ENCODE measurements around the gene COL6A1.

Gene COL6A1

GRCh38 chr21:45994086-45994661 is 12.6 kb downstream of the COL6A1 start:
- no peak for DNase-seq (ENCODE audit: low read depth)

- DNase-seq (ENCODE audit: low read depth): no peak
These were observed 13.5 kb downstream of the COL6A1 start for GRCh38 chr21:45994759-45995685.

GRCh38 chr21:45995686-45996179 is 14.2 kb downstream of the COL6A1 start:
- no peak for DNase-seq (ENCODE audit: low read depth)

GRCh38 chr21:45996311-45997204 is 15.0 kb downstream of the COL6A1 start:
- no peak for DNase-seq (ENCODE audit: low read depth)

GRCh38 chr21:45997205-45997494 is 15.6 kb downstream of the COL6A1 start:
- no peak for DNase-seq (ENCODE audit: low read depth)

- DNase-seq (ENCODE audit: low read depth): no peak
These were observed 16.1 kb downstream of the COL6A1 start for GRCh38 chr21:45997495-45998275.

- DNase-seq (ENCODE audit: low read depth): no peak
These were observed 16.7 kb downstream of the COL6A1 start for GRCh38 chr21:45998276-45998701.

GRCh38 chr21:45998871-45999580 is 17.5 kb downstream of the COL6A1 start:
- no peak for DNase-seq (ENCODE audit: low read depth)

- DNase-seq (ENCODE audit: low read depth): no peak
These were observed 18.1 kb downstream of the COL6A1 start for GRCh38 chr21:45999581-46000181.

- no peak for DNase-seq (ENCODE audit: low read depth)
These were observed 18.7 kb downstream of the COL6A1 start for GRCh38 chr21:46000182-46000730.

GRCh38 chr21:46000731-46001641 is 19.4 kb downstream of the COL6A1 start:
- DNase-seq (ENCODE audit: low read depth): no peak

GRCh38 chr21:46001821-46002681 is 20.5 kb downstream of the COL6A1 start:
- no peak for DNase-seq (ENCODE audit: low read depth)

GRCh38 chr21:46002841-46003574 is 21.4 kb downstream of the COL6A1 start:
- DNase-seq (ENCODE audit: low read depth): no peak

GRCh38 chr21:46003575-46004007 is 22.0 kb downstream of the COL6A1 start:
- no peak for DNase-seq (ENCODE audit: low read depth)

- DNase-seq (ENCODE audit: low read depth): no peak
These were observed 22.7 kb downstream of the COL6A1 start for GRCh38 chr21:46004168-46004861.

- no peak for DNase-seq (ENCODE audit: low read depth)
These were observed 23.5 kb downstream of the COL6A1 start for GRCh38 chr21:46005081-46005480.

GRCh38 chr21:46005481-46005881 is 23.9 kb downstream of the COL6A1 start:
- DNase-seq (ENCODE audit: low read depth): no peak

Measured in stimulated activated CD8-positive, alpha-beta memory T cell treated with anti-CD3 and anti-CD28 coated beads, Interleukin-4, amount 100 ng/mL, for 24 hours (primary cell).